ENCODE results near the gene SOCS7. TPM values are rescaled to one million over a fixed set of nuclear protein-coding genes. Genes with fewer than 3 reads are reported as not detected.

Gene SOCS7
- total RNA-seq, 5 donors from 2014 or later (not counting 1 experiment from before 2014, with no cell fraction given) = 18.9 to 24.5 (median 20.7) TPM

DNA sequence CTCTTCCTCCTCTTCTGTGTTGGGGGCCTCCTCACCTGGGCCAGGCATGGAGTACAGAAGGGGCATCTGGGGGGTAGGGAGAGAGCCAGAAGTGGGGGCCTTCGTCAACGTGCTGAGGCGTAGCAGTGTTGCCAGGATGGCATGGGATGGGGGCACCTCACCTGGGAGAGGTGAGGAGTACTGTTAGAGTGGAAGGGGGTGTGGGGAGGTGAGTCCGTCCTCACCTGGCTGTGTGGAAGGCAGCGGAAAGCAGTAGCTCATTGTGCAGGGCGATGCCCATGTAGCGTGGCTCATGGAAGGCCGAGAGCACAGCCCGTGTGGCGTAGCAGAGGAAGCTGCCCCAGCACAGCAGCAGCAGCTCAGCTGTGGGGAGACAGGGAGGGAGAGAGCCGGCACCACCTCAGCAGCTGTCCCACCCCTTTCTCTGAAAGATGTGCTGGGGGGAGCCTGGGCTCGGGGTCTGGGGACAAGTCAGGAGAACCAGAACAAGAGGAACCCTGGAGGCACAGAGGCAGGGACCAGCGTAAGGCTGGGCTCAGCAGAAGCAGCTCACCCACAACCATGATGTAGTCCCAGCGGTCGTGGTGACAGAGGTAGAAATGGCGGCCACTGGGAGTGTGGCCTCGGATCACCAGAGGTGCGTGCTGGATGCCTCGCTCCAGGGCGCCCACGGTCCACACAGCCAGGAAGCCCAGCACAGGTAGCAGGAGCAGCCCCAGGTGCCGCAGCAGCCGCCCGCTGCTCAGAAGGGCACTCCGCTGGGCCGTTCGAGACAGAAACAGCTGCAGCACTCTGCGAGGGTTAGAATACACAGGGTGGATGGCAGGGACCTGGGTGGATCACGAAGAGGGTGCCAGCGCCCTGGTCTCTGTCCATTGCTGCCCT is 16.9 kb upstream of the SOCS7 start:
- Mint-ChIP-seq H3K27ac (no peak overlapping the region), H3K4me1 (no peaks in the 10 kb centered on the region), H3K9me3 (no peaks in the 10 kb centered on the region), H3K36me3 (no peaks in the 10 kb centered on the region), H3K4me3 (no peak overlapping the region), H3K27me3 (peaks cover 10 to 13% of the 10 kb centered on the region in 2 donors)
- no peaks in the 10 kb centered on the region for H3K9me3 ChIP-seq
- H3K36me3 ChIP-seq (ENCODE audit: control insufficient read depth in 2 of 2, extremely low read depth in 1 of 2, insufficient read depth in 1 of 2, low read length in 1 of 2) = no peaks in the 10 kb centered on the region
- no peaks in the 10 kb centered on the region for H3K4me1 ChIP-seq (ENCODE audit: control insufficient read depth in 1 of 2, extremely low read depth in 1 of 2, insufficient read depth in 2 of 2, low read length in 2 of 2)
- ChIA-PET CTCF (no interaction called here), POLR2A (no interaction called here)
- no peak overlapping the region for H3K27ac ChIP-seq (ENCODE audit: low read length)
- 88% methylated on average over 28 of the region's 30 CpGs for WGBS (ENCODE audit: insufficient coverage)
- no peak for ATAC-seq (replicated peaks in 1 of 4)
- peaks cover 0 to 51% of the 10 kb centered on the region in 2 experiments for H3K27me3 ChIP-seq (replicated peaks in 1 of 2; ENCODE audit: control insufficient read depth in 2 of 2, extremely low read depth in 1 of 2, insufficient read depth in 2 of 2, low read length in 1 of 2)
- DNase-seq = no peak
- H3K4me3 ChIP-seq (ENCODE audit: control insufficient read depth in 1 of 2, extremely low read depth in 1 of 2, low read length in 1 of 2) = no peak overlapping the region

DNA sequence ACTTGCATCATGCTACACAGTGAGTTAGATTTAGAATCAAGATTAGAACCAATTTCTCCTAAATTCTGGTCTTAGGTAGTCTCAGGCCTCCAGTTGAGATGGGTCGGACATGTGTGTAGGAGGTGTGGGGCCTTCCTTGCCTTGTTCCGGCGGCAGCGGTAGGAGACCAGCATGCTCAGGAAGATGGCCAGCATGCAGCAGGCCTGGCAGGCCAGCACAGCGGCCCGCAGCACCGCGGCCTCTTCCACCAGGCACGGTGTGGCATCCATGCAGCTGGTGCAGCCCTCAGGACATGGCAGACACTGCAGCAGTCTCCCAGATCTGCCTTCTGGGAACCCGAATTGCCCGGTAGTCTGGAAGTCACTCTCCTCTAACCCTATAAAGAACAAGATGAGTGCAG is 14.8 kb upstream of the SOCS7 start:
- Histone ChIP-seq H3K4me3 (ENCODE audit: control insufficient read depth in 1 of 2, extremely low read depth in 1 of 2, low read length in 1 of 2) (no peak overlapping the region), H3K9me3 (no peaks in the 10 kb centered on the region), H3K4me1 (ENCODE audit: control insufficient read depth in 1 of 2, extremely low read depth in 1 of 2, insufficient read depth in 2 of 2, low read length in 2 of 2) (no peaks in the 10 kb centered on the region), H3K27ac (ENCODE audit: low read length) (no peak overlapping the region), H3K27me3 (replicated peaks in 1 of 2; ENCODE audit: control insufficient read depth in 2 of 2, extremely low read depth in 1 of 2, insufficient read depth in 2 of 2, low read length in 1 of 2) (peaks cover 0 to 35% of the 10 kb centered on the region in 2 experiments), H3K36me3 (ENCODE audit: control insufficient read depth in 2 of 2, extremely low read depth in 1 of 2, insufficient read depth in 1 of 2, low read length in 1 of 2) (no peaks in the 10 kb centered on the region)
- peaks cover 9 to 10% of the 10 kb centered on the region in 2 donors for H3K27me3 Mint-ChIP-seq
- no peaks in the 10 kb centered on the region for H3K9me3 Mint-ChIP-seq
- ChIA-PET CTCF (no interaction called here), POLR2A (no interaction called here)
- H3K27ac Mint-ChIP-seq = no peak overlapping the region
- no peaks in the 10 kb centered on the region for H3K36me3 Mint-ChIP-seq
- ATAC-seq (replicated peaks in 1 of 4) (no peak), DNase-seq (no peak)
- WGBS (ENCODE audit: insufficient coverage) = 89% methylated on average over 10 of the region's 11 CpGs
- no peak overlapping the region for H3K4me3 Mint-ChIP-seq
- no peaks in the 10 kb centered on the region for H3K4me1 Mint-ChIP-seq

GRCh38 chr17:38338053-38338452 is 13.6 kb upstream of the SOCS7 start:
- H3K27me3 Mint-ChIP-seq = peaks cover 7 to 13% of the 10 kb centered on the region in 2 donors
- Histone ChIP-seq H3K4me3 (ENCODE audit: control insufficient read depth in 1 of 2, extremely low read depth in 1 of 2, low read length in 1 of 2) (no peak overlapping the region), H3K36me3 (ENCODE audit: control insufficient read depth in 2 of 2, extremely low read depth in 1 of 2, insufficient read depth in 1 of 2, low read length in 1 of 2) (no peaks in the 10 kb centered on the region), H3K27ac (ENCODE audit: low read length) (no peak overlapping the region), H3K27me3 (replicated peaks in 1 of 2; ENCODE audit: control insufficient read depth in 2 of 2, extremely low read depth in 1 of 2, insufficient read depth in 2 of 2, low read length in 1 of 2) (peaks cover 0 to 34% of the 10 kb centered on the region in 2 experiments), H3K9me3 (no peaks in the 10 kb centered on the region), H3K4me1 (ENCODE audit: control insufficient read depth in 1 of 2, extremely low read depth in 1 of 2, insufficient read depth in 2 of 2, low read length in 2 of 2) (no peaks in the 10 kb centered on the region)
- no peaks in the 10 kb centered on the region for H3K36me3 Mint-ChIP-seq
- H3K4me3 Mint-ChIP-seq = no peak overlapping the region
- no peaks in the 10 kb centered on the region for H3K9me3 Mint-ChIP-seq
- ATAC-seq (replicated peaks in 1 of 4) (no peak), DNase-seq (no peak)
- ChIA-PET POLR2A (no interaction called here), CTCF (interaction anchor here in 1 of 2 donors (0.6 kb wide), 1 partner anchor 17 kb away, joined by 3 read pairs; no protein-coding TSS in a partner anchor)
- 85% methylated on average over 2 of the region's 5 CpGs for WGBS (ENCODE audit: insufficient coverage)
- no peak overlapping the region for H3K27ac Mint-ChIP-seq
- no peaks in the 10 kb centered on the region for H3K4me1 Mint-ChIP-seq

DNA sequence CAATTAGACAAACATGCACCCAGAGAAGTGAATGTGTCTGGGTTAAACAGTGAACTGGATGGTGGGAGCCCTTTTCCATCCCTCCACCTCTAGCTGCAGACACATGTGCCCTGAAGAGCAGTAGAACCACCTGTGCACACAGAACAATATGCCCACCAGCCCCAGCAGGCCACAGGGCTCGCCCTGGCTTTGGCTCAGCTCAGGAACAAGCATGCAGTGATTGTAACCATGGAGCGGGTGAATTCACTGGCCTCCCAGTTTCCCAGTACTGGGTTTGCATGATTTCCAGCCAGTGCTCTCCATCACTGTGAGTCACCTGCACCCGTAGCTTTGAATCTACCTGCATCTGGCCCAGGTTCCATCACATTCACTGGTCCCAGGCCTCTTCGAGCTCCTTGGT is 13.1 kb upstream of the SOCS7 start:
- 79% methylated on average over 4 of the region's 4 CpGs for WGBS (ENCODE audit: insufficient coverage)
- Histone ChIP-seq H3K9me3 (no peaks in the 10 kb centered on the region), H3K4me1 (ENCODE audit: control insufficient read depth in 1 of 2, extremely low read depth in 1 of 2, insufficient read depth in 2 of 2, low read length in 2 of 2) (no peaks in the 10 kb centered on the region), H3K27me3 (replicated peaks in 1 of 2; ENCODE audit: control insufficient read depth in 2 of 2, extremely low read depth in 1 of 2, insufficient read depth in 2 of 2, low read length in 1 of 2) (peaks cover 0 to 34% of the 10 kb centered on the region in 2 experiments), H3K27ac (ENCODE audit: low read length) (no peak overlapping the region), H3K36me3 (ENCODE audit: control insufficient read depth in 2 of 2, extremely low read depth in 1 of 2, insufficient read depth in 1 of 2, low read length in 1 of 2) (no peaks in the 10 kb centered on the region), H3K4me3 (ENCODE audit: control insufficient read depth in 1 of 2, extremely low read depth in 1 of 2, low read length in 1 of 2) (no peak overlapping the region)
- Mint-ChIP-seq H3K9me3 (no peaks in the 10 kb centered on the region), H3K4me3 (no peak overlapping the region), H3K27me3 (peaks cover 4 to 13% of the 10 kb centered on the region in 2 donors), H3K36me3 (no peaks in the 10 kb centered on the region), H3K27ac (no peak overlapping the region), H3K4me1 (no peaks in the 10 kb centered on the region)
- ChIA-PET CTCF (interaction anchor here in 1 of 2 donors (0.6 kb wide), 1 partner anchor 17 kb away, joined by 3 read pairs; no protein-coding TSS in a partner anchor), POLR2A (no interaction called here)
- ATAC-seq (replicated peaks in 1 of 4) (no peak), DNase-seq (no peak)

DNA sequence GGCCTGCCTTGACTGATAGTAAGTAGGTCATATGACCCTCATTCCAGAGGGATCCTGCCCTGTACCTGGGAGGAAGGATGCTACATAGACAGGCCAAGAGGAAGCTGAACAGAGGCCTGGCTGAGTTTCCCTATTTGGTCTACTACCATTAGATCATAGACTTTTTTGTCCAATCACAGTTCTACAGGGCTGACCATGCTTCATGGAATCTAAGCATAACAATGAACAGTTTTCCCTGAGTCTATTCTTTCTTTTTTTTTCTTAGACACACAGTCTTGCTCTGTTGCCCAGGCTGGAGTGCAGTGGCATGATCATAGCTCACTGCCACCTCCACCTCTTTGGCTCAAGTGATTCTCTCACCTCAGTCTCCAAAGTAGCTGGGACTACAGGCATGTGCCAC is 11.8 kb upstream of the SOCS7 start:
- DNase-seq = no peak
- Histone ChIP-seq H3K9me3 (no peaks in the 10 kb centered on the region), H3K36me3 (ENCODE audit: control insufficient read depth in 2 of 2, extremely low read depth in 1 of 2, insufficient read depth in 1 of 2, low read length in 1 of 2) (no peaks in the 10 kb centered on the region), H3K27me3 (replicated peaks in 1 of 2; ENCODE audit: control insufficient read depth in 2 of 2, extremely low read depth in 1 of 2, insufficient read depth in 2 of 2, low read length in 1 of 2) (peaks cover 0 to 30% of the 10 kb centered on the region in 2 experiments), H3K4me1 (ENCODE audit: control insufficient read depth in 1 of 2, extremely low read depth in 1 of 2, insufficient read depth in 2 of 2, low read length in 2 of 2) (no peaks in the 10 kb centered on the region), H3K4me3 (ENCODE audit: control insufficient read depth in 1 of 2, extremely low read depth in 1 of 2, low read length in 1 of 2) (no peak overlapping the region), H3K27ac (ENCODE audit: low read length) (no peak overlapping the region)
- no peak for ATAC-seq (replicated peaks in 1 of 4)
- Mint-ChIP-seq H3K27ac (no peak overlapping the region), H3K27me3 (peaks cover 8 to 10% of the 10 kb centered on the region in 2 donors), H3K4me1 (no peaks in the 10 kb centered on the region), H3K4me3 (no peak overlapping the region), H3K36me3 (no peaks in the 10 kb centered on the region), H3K9me3 (no peaks in the 10 kb centered on the region)
- ChIA-PET CTCF (interaction anchor here in 1 of 2 donors (0.7 kb wide), 1 partner anchor 55 kb away, joined by 3 read pairs; no protein-coding TSS in a partner anchor), POLR2A (no interaction called here)

GRCh38 chr17:38341035-38341721 is 10.5 kb upstream of the SOCS7 start:
- ChIA-PET POLR2A (no interaction called here), CTCF (interaction anchor here (0.5 to 0.6 kb wide), 2 partner anchors 26 to 73 kb away, joined by 3 to 6 read pairs; no protein-coding TSS in a partner anchor)
- Mint-ChIP-seq H3K4me1 (no peaks in the 10 kb centered on the region), H3K36me3 (no peaks in the 10 kb centered on the region), H3K4me3 (no peak overlapping the region), H3K27me3 (peaks cover 8 to 12% of the 10 kb centered on the region in 2 donors), H3K27ac (no peak overlapping the region), H3K9me3 (no peaks in the 10 kb centered on the region)
- no peaks in the 10 kb centered on the region for H3K9me3 ChIP-seq
- ATAC-seq (replicated peaks in 1 of 4) (no peak), DNase-seq (no peak)
- no peaks in the 10 kb centered on the region for H3K4me1 ChIP-seq (ENCODE audit: control insufficient read depth in 1 of 2, extremely low read depth in 1 of 2, insufficient read depth in 2 of 2, low read length in 2 of 2)
- H3K27me3 ChIP-seq (replicated peaks in 1 of 2; ENCODE audit: control insufficient read depth in 2 of 2, extremely low read depth in 1 of 2, insufficient read depth in 2 of 2, low read length in 1 of 2) = peaks cover 0 to 29% of the 10 kb centered on the region in 2 experiments
- H3K27ac ChIP-seq (ENCODE audit: low read length) = no peak overlapping the region
- WGBS (ENCODE audit: insufficient coverage) = 83% methylated on average over 2 of the region's 5 CpGs
- no peak overlapping the region for H3K4me3 ChIP-seq (ENCODE audit: control insufficient read depth in 1 of 2, extremely low read depth in 1 of 2, low read length in 1 of 2)
- H3K36me3 ChIP-seq (ENCODE audit: control insufficient read depth in 2 of 2, extremely low read depth in 1 of 2, insufficient read depth in 1 of 2, low read length in 1 of 2) = no peaks in the 10 kb centered on the region

All from T-cell (primary cell).